ENCODE data around the gene BLVRB. TPM values are rescaled to one million over a fixed set of nuclear protein-coding genes. Genes with fewer than 3 reads are reported as not detected.

The BLVRB gene
- total and polyA plus RNA-seq, 10 of the 15 experiments (the other 5 are each of a cell fraction or from before 2014, with no cell fraction given) = 6.3 to 53.3 (median 27.8) TPM

DNA sequence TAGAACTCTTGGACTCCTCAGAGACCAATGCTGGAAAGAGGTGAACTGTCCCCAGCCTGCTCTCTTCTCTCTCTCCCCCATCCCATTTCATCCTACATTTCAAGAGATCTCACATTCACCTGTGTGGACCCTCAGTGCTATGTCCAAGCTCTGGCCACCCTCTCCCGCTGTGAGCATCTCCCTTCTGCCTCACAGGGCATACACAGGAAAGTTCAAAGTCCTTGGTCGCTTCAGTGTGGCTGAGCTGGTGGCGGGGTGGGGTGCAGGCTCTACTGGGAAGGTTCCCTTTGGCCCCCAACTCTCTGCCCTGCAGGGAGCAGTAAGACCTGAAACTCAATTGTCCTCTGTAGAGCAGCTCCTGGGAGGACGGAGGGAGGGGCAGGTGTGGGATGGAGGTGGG lies 28.2 kb upstream of the BLVRB start:
- no peak for FAIRE-seq
- TF ChIP-seq ASH2L (IDR thresholded peaks at IDR 0.05; ENCODE audit: borderline replicate concordance, low read depth) = no peak
- TF ChIP-seq EED (IDR thresholded peaks at IDR 0.05; ENCODE audit: low read depth) = no peak
- TF ChIP-seq, protein P1, sequence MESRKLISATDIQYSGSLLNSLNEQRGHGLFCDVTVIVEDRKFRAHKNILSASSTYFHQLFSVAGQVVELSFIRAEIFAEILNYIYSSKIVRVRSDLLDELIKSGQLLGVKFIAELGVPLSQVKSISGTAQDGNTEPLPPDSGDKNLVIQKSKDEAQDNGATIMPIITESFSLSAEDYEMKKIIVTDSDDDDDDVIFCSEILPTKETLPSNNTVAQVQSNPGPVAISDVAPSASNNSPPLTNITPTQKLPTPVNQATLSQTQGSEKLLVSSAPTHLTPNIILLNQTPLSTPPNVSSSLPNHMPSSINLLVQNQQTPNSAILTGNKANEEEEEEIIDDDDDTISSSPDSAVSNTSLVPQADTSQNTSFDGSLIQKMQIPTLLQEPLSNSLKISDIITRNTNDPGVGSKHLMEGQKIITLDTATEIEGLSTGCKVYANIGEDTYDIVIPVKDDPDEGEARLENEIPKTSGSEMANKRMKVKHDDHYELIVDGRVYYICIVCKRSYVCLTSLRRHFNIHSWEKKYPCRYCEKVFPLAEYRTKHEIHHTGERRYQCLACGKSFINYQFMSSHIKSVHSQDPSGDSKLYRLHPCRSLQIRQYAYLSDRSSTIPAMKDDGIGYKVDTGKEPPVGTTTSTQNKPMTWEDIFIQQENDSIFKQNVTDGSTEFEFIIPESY (IDR thresholded peaks at IDR 0.05) = no peak
- no peak for TF ChIP-seq RB1 (IDR thresholded peaks at IDR 0.05; ENCODE audit: borderline replicate concordance)
- no peak for TF ChIP-seq NFYA (IDR thresholded peaks at IDR 0.05; ENCODE audit: borderline replicate concordance, low read depth, low read length)
- no peak for TF ChIP-seq CHD4 (IDR thresholded peaks at IDR 0.05)
- TF ChIP-seq EP300 (IDR thresholded peaks at IDR 0.05; ENCODE audit: borderline replicate concordance in 1 of 2, control insufficient read depth in 1 of 2, low read depth in 2 of 2, low read length in 2 of 2) = no peak
- TF ChIP-seq, protein P2, sequence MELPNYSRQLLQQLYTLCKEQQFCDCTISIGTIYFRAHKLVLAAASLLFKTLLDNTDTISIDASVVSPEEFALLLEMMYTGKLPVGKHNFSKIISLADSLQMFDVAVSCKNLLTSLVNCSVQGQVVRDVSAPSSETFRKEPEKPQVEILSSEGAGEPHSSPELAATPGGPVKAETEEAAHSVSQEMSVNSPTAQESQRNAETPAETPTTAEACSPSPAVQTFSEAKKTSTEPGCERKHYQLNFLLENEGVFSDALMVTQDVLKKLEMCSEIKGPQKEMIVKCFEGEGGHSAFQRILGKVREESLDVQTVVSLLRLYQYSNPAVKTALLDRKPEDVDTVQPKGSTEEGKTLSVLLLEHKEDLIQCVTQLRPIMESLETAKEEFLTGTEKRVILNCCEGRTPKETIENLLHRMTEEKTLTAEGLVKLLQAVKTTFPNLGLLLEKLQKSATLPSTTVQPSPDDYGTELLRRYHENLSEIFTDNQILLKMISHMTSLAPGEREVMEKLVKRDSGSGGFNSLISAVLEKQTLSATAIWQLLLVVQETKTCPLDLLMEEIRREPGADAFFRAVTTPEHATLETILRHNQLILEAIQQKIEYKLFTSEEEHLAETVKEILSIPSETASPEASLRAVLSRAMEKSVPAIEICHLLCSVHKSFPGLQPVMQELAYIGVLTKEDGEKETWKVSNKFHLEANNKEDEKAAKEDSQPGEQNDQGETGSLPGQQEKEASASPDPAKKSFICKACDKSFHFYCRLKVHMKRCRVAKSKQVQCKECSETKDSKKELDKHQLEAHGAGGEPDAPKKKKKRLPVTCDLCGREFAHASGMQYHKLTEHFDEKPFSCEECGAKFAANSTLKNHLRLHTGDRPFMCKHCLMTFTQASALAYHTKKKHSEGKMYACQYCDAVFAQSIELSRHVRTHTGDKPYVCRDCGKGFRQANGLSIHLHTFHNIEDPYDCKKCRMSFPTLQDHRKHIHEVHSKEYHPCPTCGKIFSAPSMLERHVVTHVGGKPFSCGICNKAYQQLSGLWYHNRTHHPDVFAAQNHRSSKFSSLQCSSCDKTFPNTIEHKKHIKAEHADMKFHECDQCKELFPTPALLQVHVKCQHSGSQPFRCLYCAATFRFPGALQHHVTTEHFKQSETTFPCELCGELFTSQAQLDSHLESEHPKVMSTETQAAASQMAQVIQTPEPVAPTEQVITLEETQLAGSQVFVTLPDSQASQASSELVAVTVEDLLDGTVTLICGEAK (IDR thresholded peaks at IDR 0.05; ENCODE audit: borderline replicate concordance) = no peak
- no peak for TF ChIP-seq SIX5 (IDR thresholded peaks at IDR 0.05; ENCODE audit: low read depth, low read length, severe bottlenecking)
- TF ChIP-seq SREBF1 (IDR thresholded peaks at IDR 0.05; ENCODE audit: low read length) = no peak
- TF ChIP-seq CBX3 (IDR thresholded peaks at IDR 0.05; ENCODE audit: borderline replicate concordance, low read depth) = no peak
- TF ChIP-seq POU2F2 (IDR thresholded peaks at IDR 0.05; ENCODE audit: borderline replicate concordance, low read depth, low read length) = no peak
- TF ChIP-seq, protein P3, sequence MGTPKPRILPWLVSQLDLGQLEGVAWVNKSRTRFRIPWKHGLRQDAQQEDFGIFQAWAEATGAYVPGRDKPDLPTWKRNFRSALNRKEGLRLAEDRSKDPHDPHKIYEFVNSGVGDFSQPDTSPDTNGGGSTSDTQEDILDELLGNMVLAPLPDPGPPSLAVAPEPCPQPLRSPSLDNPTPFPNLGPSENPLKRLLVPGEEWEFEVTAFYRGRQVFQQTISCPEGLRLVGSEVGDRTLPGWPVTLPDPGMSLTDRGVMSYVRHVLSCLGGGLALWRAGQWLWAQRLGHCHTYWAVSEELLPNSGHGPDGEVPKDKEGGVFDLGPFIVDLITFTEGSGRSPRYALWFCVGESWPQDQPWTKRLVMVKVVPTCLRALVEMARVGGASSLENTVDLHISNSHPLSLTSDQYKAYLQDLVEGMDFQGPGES (IDR thresholded peaks at IDR 0.05) = no peak
- no peak for TF ChIP-seq TBL1XR1 (IDR thresholded peaks at IDR 0.05; ENCODE audit: low read depth, low read length)
- TF ChIP-seq MYB (IDR thresholded peaks at IDR 0.05; ENCODE audit: borderline replicate concordance, low read depth, low read length) = no peak

More for the DNA sequence above, 28.2 kb upstream of the BLVRB start:
- Histone ChIP-seq H3K27ac (ENCODE audit: control insufficient read depth, insufficient read depth) (no peak overlapping the region), H3K4me3 (no peak overlapping the region), H3K4me2 (ENCODE audit: control insufficient read depth, insufficient read depth) (no peak overlapping the region), H3K79me2 (ENCODE audit: control insufficient read depth, insufficient read depth, low read length) (no peaks in the 10 kb centered on the region), H3K36me3 (ENCODE audit: control insufficient read depth in 2 of 2, insufficient read depth in 2 of 2, low read length in 1 of 2) (no peaks in the 10 kb centered on the region), H3K4me1 (ENCODE audit: control insufficient read depth, insufficient read depth, low read length) (no peaks in the 10 kb centered on the region), H2AFZ (ENCODE audit: control insufficient read depth, low read depth, low read length) (no peak overlapping the region), H4K20me1 (ENCODE audit: control insufficient read depth, insufficient read depth) (no peaks in the 10 kb centered on the region), H3K9me3 (replicated peaks; ENCODE audit: control insufficient read depth, insufficient read depth, low read length) (no peaks in the 10 kb centered on the region), H3K27me3 (replicated peaks in 1 of 2; ENCODE audit: control insufficient read depth in 2 of 2, insufficient read depth in 2 of 2, low read length in 1 of 2) (no peaks in the 10 kb centered on the region; a peak in 1 of 4 replicates), H3K9ac (ENCODE audit: control insufficient read depth, insufficient read depth, low read length) (no peak overlapping the region)
- SMC1A ChIA-PET (ENCODE audit: uncharacterized antibody, unreplicated experiment) = interaction anchor here (0.9 kb wide), 1 partner anchor 12 kb away, joined by 3 read pairs; no protein-coding TSS in a partner anchor
- POLR2A ChIA-PET = interaction anchor here (0.6 kb wide), 1 partner anchor 31 kb away, joined by 5 read pairs; no protein-coding TSS in a partner anchor
- intact Hi-C loops (cut with micrococcal nuclease; ENCODE audit: unreplicated experiment) (no loop called here), in situ Hi-C loops (cut with MboI) (no loop called here)
- CTCF ChIA-PET = interaction anchor here (1.1 kb wide), 1 partner anchor 55 kb away, joined by 4 read pairs; no protein-coding TSS in a partner anchor
- BruUV-seq (replicated peaks) = no TSS peak
- no peak for ATAC-seq
- RAD21 ChIA-PET (ENCODE audit: unreplicated experiment) = no interaction called here
- no peak for DNase-seq (ENCODE audit: low read depth, low spot score)
- 19% methylated on average over 4 of the region's 4 CpGs for WGBS (ENCODE audit: insufficient coverage, insufficient replicate concordance, low lambda C conversion rate, missing lambda C conversion rate)

Measured in GM12878 (cell line).